ENCODE measurements around the gene SERPINA12. TPM values are rescaled to one million over a fixed set of nuclear protein-coding genes. Genes with fewer than 3 reads are reported as not detected.

SERPINA12 gene
- total RNA-seq, 1 donor from 2014 or later, result 8.6 TPM

DNA sequence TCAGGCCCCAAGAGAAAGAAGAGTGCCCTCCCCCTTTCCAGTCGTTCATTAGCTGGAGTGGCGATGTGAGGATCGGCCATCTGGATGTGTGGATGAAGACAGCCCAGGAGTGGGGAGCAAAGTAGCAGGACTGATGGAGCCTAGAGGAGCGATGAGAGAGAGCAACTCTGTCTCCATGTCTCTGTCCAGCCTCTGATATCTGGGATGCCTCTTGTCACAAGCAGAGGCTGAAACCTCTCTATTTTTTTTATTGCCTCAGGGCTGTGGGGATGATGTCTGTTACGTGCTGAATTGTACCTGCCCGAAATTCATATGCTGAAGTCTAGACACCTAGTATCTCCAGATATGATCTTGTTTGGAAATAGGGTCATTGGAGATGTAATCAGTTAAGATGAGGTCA, 59.3 kb downstream of the SERPINA12 start:
- Histone ChIP-seq H3K4me1 (peaks cover 6% of the 10 kb centered on the region), H3K27ac (no peak overlapping the region), H3K4me3 (no peak overlapping the region), H3K27me3 (no peaks in the 10 kb centered on the region), H3K9me3 (no peaks in the 10 kb centered on the region), H3K36me3 (no peaks in the 10 kb centered on the region)
- DNase-seq (ENCODE audit: extremely low spot score in 2 of 2), result peak; percentile 34 to 92
- TF ChIP-seq POLR2A (IDR thresholded peaks at IDR 0.05), result no peak
- TF ChIP-seq, protein P1, sequence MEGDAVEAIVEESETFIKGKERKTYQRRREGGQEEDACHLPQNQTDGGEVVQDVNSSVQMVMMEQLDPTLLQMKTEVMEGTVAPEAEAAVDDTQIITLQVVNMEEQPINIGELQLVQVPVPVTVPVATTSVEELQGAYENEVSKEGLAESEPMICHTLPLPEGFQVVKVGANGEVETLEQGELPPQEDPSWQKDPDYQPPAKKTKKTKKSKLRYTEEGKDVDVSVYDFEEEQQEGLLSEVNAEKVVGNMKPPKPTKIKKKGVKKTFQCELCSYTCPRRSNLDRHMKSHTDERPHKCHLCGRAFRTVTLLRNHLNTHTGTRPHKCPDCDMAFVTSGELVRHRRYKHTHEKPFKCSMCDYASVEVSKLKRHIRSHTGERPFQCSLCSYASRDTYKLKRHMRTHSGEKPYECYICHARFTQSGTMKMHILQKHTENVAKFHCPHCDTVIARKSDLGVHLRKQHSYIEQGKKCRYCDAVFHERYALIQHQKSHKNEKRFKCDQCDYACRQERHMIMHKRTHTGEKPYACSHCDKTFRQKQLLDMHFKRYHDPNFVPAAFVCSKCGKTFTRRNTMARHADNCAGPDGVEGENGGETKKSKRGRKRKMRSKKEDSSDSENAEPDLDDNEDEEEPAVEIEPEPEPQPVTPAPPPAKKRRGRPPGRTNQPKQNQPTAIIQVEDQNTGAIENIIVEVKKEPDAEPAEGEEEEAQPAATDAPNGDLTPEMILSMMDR (IDR thresholded peaks at IDR 0.05), result no peak
- no peak for TF ChIP-seq POLR2AphosphoS5 (IDR thresholded peaks at IDR 0.05; ENCODE audit: insufficient read depth in 1 of 2, low read depth in 1 of 2)
- intact Hi-C loops (cut with DNase I), result no loop called here

DNA sequence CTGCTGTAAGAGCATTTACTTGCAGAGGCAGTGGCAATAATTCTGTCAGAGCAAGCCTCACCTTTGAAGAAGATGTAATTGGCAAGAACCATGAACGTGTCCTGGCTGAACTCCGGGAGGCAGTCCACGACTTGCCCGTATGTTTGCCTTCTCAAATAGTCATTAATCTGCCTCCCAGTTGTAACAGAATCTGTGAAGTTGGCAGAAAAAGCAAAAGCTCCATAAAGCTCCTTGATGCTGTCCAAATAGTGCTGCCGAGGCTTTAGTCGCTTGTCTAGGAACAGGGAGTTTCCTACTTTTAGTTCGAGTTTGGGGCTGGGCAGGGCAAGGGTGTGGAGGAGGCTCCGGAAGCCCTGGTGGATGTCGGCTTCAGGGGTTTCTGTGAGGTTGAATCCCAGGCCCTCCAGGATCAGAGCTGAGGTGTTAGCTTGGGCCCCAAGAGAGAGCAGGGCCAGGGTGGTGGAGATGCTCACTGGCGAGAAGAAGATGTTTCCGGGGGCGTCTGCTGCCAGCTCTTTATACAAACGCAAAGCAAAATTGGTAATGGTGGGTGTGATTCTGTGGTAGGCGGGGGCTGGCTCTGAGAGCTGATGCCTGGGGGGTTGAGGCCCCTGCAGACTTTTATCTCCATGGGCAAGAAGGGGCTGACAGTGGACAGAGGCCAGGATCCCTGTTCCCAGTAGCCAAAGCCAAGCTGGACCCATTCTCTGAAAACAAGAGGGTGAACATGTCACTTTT, 61.0 kb downstream of the SERPINA12 start:
- no peak for TF ChIP-seq POLR2A (IDR thresholded peaks at IDR 0.05)
- peak in 1 of 2 donors; percentile 62 for TF ChIP-seq POLR2AphosphoS5 (IDR thresholded peaks at IDR 0.05; ENCODE audit: insufficient read depth in 1 of 2, low read depth in 1 of 2)
- Histone ChIP-seq H3K4me1 (peaks cover 6% of the 10 kb centered on the region), H3K27me3 (no peaks in the 10 kb centered on the region), H3K9me3 (no peaks in the 10 kb centered on the region), H3K36me3 (no peaks in the 10 kb centered on the region), H3K4me3 (no peak overlapping the region), H3K27ac (no peak overlapping the region)
- intact Hi-C loops (cut with DNase I), result no loop called here
- DNase-seq (ENCODE audit: extremely low spot score in 2 of 2), result peak; percentile 86 to 94

DNA sequence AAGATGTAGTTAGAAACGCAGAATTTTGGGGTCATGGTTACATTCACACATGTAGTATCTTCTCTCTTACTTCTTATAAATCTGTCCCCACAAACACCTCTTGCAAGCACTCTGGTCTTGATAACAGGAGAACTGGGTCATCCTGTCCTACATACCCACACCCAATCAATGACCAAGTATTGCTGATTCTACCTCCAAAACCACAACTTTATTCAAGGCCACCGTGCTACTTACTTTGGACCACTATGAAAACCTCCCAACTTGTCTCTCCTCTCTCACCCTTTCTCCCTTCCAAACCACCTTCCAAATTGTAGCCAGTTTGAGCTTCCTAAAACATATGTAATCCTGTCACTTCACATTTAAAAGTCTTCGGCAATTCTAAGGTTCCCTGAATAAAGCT, 62.1 kb downstream of the SERPINA12 start:
- H3K4me3 ChIP-seq, result no peak overlapping the region
- no peaks in the 10 kb centered on the region for H3K36me3 ChIP-seq
- peak; percentile 12 to 18 for DNase-seq (ENCODE audit: extremely low spot score in 2 of 2)
- TF ChIP-seq, protein P1 (IDR thresholded peaks at IDR 0.05), result no peak
- no peak for TF ChIP-seq POLR2A (IDR thresholded peaks at IDR 0.05)
- TF ChIP-seq POLR2AphosphoS5 (IDR thresholded peaks at IDR 0.05; ENCODE audit: insufficient read depth in 1 of 2, low read depth in 1 of 2), result no peak
- no peaks in the 10 kb centered on the region for H3K27me3 ChIP-seq
- intact Hi-C loops (cut with DNase I), result no loop called here
- peaks cover 6% of the 10 kb centered on the region for H3K4me1 ChIP-seq
- H3K27ac ChIP-seq, result no peak overlapping the region
- no peaks in the 10 kb centered on the region for H3K9me3 ChIP-seq

DNA sequence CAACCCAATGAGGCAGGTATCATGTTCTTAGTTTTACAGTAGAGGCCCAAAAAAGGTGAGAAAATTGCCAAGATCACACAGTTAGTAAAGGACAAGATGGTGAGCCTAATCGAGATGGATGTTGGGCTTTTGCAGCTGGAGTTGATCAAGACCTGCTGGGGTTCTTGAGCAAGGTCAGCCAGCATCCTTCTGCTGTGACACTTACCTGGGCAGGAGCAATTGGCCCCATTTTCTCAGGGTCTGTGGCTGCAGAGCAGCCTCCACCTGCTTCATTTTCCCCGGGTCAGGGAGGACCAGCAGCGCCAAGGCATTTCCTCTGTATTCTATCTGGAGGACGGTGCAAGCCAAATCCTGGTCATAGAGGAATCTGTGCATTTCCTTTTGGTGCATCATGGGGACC, 63.1 kb downstream of the SERPINA12 start:
- TF ChIP-seq POLR2A (IDR thresholded peaks at IDR 0.05), result no peak
- no peak for TF ChIP-seq POLR2AphosphoS5 (IDR thresholded peaks at IDR 0.05; ENCODE audit: insufficient read depth in 1 of 2, low read depth in 1 of 2)
- TF ChIP-seq, protein P1 (IDR thresholded peaks at IDR 0.05), result no peak
- peak; percentile 16 to 71 for DNase-seq (ENCODE audit: extremely low spot score in 2 of 2)
- Histone ChIP-seq H3K4me1 (peaks cover 6% of the 10 kb centered on the region), H3K9me3 (no peaks in the 10 kb centered on the region), H3K27ac (no peak overlapping the region), H3K36me3 (no peaks in the 10 kb centered on the region), H3K4me3 (no peak overlapping the region), H3K27me3 (no peaks in the 10 kb centered on the region)
- intact Hi-C loops (cut with DNase I), result no loop called here

DNA sequence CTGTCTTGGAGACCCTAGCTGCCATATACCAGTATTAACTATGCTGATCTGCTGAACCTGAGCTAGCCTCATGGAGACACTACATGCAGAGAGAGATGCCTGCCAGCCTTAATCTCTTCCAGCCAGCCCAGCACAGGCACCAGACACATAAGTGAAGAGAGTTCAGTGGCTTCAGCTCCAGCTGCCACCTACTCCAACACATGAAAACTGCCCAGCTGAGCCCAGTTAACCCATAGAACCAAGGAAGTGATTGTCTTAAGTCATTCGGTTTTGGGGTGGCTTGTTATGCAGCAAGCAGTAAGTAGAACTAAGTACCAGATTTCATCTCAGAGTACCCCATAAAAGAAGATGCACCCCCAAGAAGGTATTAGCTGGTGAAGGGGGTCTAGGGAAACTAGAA, 64.3 kb downstream of the SERPINA12 start:
- Histone ChIP-seq H3K4me3 (no peak overlapping the region), H3K4me1 (peaks cover 6% of the 10 kb centered on the region), H3K9me3 (no peaks in the 10 kb centered on the region), H3K27me3 (no peaks in the 10 kb centered on the region), H3K27ac (no peak overlapping the region), H3K36me3 (no peaks in the 10 kb centered on the region)
- TF ChIP-seq POLR2A (IDR thresholded peaks at IDR 0.05), result no peak
- TF ChIP-seq, protein P1 (IDR thresholded peaks at IDR 0.05), result no peak
- no peak for TF ChIP-seq POLR2AphosphoS5 (IDR thresholded peaks at IDR 0.05; ENCODE audit: insufficient read depth in 1 of 2, low read depth in 1 of 2)
- intact Hi-C loops (cut with DNase I), result no loop called here
- DNase-seq (ENCODE audit: extremely low spot score in 2 of 2), result peak in 1 of 2 donors; percentile 52

Measured in vagina (tissue), 2 donors.